Measurements from ENCODE around the gene TCP11L2. TPM values are rescaled to one million over a fixed set of nuclear protein-coding genes. Genes with fewer than 3 reads are reported as not detected.

TCP11L2 gene
- 1.7 to 3.5 TPM (median 2.0 TPM) in 5 replicates for total RNA-seq (2022; extraction: Qiagen RNA extraction)

DNA sequence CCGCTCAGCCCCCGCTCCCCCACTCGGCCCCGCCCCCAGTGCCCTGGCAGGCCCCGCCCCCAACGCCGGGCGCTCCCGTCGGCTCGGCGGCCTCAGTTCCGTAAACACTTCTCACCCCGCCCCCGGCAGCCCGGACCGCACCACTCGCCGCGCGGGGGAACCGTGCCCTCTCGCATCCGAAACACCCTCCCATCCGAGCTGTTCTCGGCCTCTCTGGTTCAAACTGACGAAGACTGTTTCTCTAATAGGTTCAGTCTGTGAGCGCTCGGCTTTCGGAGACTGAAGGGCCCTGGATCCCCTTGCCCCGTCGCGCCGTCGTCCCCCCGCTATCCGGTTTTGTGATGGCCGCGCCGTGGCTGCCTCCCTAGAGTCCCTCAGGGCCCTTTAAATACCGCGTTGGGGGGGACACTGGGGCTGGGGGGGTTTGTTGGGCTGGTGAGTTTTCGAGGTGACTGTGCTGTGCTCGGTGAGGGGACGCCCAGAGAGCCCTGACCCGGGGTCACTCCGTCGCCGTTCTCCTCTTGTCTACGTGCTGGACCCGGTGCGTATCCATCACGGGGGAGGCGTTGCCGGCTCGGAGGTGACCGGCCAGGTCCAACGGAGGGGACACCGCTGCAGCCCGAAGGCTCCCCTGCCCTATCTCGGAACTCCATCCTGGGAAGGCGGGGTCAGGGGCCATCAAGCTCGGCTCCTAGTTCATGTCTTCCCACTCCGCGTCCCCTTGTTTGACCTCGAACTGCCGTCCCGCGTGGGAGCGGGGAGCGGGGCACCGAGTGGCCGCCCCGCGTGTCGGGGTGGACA, at the start of gene TCP11L2:
TCP11L2 (plus strand) TSS at position 333 of the 801 bp plus-strand sequence. CDS start 8,343 bp downstream, outside the sequence.

DNA sequence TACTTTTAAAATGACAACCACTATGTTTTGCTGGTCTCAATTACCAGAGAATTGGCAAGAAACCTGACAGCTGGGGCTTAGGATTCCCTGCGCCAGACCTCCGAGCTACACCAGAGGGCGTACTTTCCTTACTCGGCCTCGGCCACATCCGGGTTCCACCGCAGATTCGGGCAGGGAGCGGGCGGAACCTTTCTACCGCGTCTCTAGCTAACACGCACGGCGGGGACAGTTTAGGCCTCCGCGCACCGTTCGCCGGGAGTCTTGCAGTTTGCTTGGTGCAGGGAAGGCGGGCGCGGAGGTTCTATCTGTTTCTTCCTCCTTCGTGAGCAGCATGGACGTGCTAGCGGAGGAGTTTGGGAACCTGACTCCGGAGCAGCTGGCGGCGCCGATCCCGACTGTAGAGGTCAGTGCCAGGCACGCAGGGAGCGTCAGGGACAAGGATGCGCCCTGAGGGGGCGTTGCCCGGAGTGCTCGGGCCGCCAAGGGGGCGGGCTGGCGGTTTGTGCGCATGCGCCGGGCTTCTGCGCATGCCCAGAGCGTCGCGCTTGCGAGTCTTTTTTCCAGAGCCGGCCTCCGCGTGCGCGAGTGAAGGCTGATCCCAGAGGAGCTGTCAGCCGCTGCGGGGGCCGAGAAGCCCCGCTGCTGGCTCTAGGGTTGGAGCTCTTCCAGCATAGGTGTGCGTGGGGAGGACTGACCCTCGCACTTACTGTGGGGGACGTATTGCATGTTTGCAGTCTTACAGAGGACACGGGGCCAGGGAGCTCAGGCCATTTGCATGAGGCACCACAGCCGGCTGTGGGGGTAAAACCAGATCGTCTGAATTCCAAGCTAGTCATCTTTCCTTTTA, 55.2 kb downstream of the TCP11L2 start, which contains the start of gene POLR3B:
POLR3B (plus strand) TSS at position 200 of the 847 bp plus-strand sequence; CDS start at position 332, 132 bp downstream.

Other genes with a start within 250 kb of the TCP11L2 start
- 5.0 to 5.7 TPM (median 5.2 TPM) in 5 replicates for gene NUAK1, start 163.8 kb upstream of the TCP11L2 start, total RNA-seq (2022; extraction: Qiagen RNA extraction)
- 70.5 to 79.4 TPM (median 77.9 TPM) in 5 replicates for gene CKAP4, start 54.7 kb upstream of the TCP11L2 start, total RNA-seq (2022; extraction: Qiagen RNA extraction)
- 4.3 to 5.4 TPM (median 4.9 TPM) in 5 replicates for gene POLR3B, start 55.0 kb downstream of the TCP11L2 start, total RNA-seq (2022; extraction: Qiagen RNA extraction)